ENCODE results near the gene ATP10A. TPM values are rescaled to one million over a fixed set of nuclear protein-coding genes. Genes with fewer than 3 reads are reported as not detected.
"Not testable (repeated sequence)": the region's sequence is repeated elsewhere in the genome, so short reads cannot be mapped to it uniquely, and the experiment has no call there.

Gene ATP10A
- total and polyA plus RNA-seq, 8 donors: 0.04 to 1.2 (median 0.41) TPM

- no peak overlapping the region for H3K27ac ChIP-seq
- no peaks in the 10 kb centered on the region for H3K4me1 ChIP-seq
- H3K27me3 ChIP-seq: no peaks in the 10 kb centered on the region
- H3K4me3 ChIP-seq: no peak overlapping the region
- DNase-seq: no peak
- FAIRE-seq: no peak
- TF ChIP-seq, protein P1, sequence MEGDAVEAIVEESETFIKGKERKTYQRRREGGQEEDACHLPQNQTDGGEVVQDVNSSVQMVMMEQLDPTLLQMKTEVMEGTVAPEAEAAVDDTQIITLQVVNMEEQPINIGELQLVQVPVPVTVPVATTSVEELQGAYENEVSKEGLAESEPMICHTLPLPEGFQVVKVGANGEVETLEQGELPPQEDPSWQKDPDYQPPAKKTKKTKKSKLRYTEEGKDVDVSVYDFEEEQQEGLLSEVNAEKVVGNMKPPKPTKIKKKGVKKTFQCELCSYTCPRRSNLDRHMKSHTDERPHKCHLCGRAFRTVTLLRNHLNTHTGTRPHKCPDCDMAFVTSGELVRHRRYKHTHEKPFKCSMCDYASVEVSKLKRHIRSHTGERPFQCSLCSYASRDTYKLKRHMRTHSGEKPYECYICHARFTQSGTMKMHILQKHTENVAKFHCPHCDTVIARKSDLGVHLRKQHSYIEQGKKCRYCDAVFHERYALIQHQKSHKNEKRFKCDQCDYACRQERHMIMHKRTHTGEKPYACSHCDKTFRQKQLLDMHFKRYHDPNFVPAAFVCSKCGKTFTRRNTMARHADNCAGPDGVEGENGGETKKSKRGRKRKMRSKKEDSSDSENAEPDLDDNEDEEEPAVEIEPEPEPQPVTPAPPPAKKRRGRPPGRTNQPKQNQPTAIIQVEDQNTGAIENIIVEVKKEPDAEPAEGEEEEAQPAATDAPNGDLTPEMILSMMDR (IDR thresholded peaks at IDR 0.05): no peak
- ATAC-seq: no peak
- no peaks in the 10 kb centered on the region for H3K9me3 ChIP-seq
- WGBS, 2 donors: 57 to 67% methylated on average over 4 of the region's 4 CpGs
- no peaks in the 10 kb centered on the region for H3K36me3 ChIP-seq
- intact Hi-C loops (cut with DNase I): loop anchor here in 1 of 3 donors (10.0 kb wide), 1 partner anchor 62 kb away; no protein-coding TSS in a partner anchor
These were observed 220.0 kb downstream of the ATP10A start for GRCh38 chr15:25643120-25643519.

DNA sequence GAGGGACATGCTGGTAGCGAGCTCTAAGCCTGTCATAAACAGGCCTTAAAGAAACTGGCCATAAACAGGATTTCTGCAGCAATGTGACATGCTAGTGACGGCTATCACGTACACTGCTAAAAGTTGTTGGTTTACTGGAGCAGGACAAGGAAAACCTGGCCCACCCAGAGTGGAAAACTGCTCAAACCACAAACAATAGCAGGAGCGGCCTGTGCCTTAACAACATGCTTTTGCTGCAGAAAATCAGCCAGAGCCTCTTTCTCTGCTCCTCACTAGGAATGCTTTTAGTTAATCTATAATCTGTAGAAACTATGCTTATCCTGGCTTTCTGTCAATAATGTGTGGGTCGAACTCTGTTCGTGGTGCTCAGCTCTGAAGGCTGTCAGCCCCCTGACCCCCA is 221.4 kb downstream of the ATP10A start:
- no peak for ATAC-seq
- WGBS, 2 donors: 36% methylated on average over 6 of the region's 6 CpGs
- FAIRE-seq: no peak
- TF ChIP-seq, protein P1 (IDR thresholded peaks at IDR 0.05): no peak
- no peaks in the 10 kb centered on the region for H3K4me1 ChIP-seq
- no peak overlapping the region for H3K27ac ChIP-seq
- no peaks in the 10 kb centered on the region for H3K36me3 ChIP-seq
- no peaks in the 10 kb centered on the region for H3K27me3 ChIP-seq
- intact Hi-C loops (cut with DNase I): loop anchor here in 1 of 3 donors (10.0 kb wide), 1 partner anchor 63 kb away; no protein-coding TSS in a partner anchor
- DNase-seq: no peak
- no peaks in the 10 kb centered on the region for H3K9me3 ChIP-seq
- H3K4me3 ChIP-seq: no peak overlapping the region

DNA sequence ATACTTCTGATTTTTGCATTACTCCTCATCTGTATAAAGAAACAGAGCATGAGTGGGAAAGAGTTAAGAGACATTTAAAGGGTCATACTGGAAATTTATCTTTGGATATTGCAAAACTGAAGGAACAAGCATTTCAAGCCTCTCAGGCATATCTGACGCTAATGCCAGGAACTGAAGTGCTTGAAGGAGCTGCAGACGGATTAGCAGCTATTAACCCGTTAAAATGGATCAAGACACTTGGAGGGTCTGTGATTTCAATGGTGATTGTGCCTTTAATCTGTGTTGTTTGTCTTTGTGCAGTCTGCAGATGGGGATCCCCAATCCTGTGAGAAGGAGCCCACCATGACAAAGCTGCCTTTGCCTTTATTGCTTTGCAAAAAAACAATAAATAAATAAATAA is 221.8 kb downstream of the ATP10A start:
- no peak for DNase-seq
- TF ChIP-seq, protein P1 (IDR thresholded peaks at IDR 0.05): no peak
- H3K36me3 ChIP-seq: no peaks in the 10 kb centered on the region
- no peaks in the 10 kb centered on the region for H3K27me3 ChIP-seq
- intact Hi-C loops (cut with DNase I): loop anchor here in 1 of 3 donors (10.0 kb wide), 1 partner anchor 63 kb away; no protein-coding TSS in a partner anchor
- FAIRE-seq: no peak
- WGBS, 2 donors: 28 to 30% methylated on average over 3 of the region's 3 CpGs
- H3K4me3 ChIP-seq: no peak overlapping the region
- ATAC-seq: no peak
- no peaks in the 10 kb centered on the region for H3K9me3 ChIP-seq
- no peak overlapping the region for H3K27ac ChIP-seq
- no peaks in the 10 kb centered on the region for H3K4me1 ChIP-seq

- not testable (repeated sequence) for H3K27me3 ChIP-seq, FAIRE-seq, H3K36me3 ChIP-seq, ATAC-seq, H3K4me3 ChIP-seq, H3K27ac ChIP-seq, H3K9me3 ChIP-seq, H3K4me1 ChIP-seq, DNase-seq
- intact Hi-C loops (cut with DNase I): loop anchor here in 1 of 3 donors (10.0 kb wide), 1 partner anchor 64 kb away; no protein-coding TSS in a partner anchor
- WGBS, 2 donors: 39 to 43% methylated on average over 4 of the region's 4 CpGs
These were observed 222.2 kb downstream of the ATP10A start for GRCh38 chr15:25640959-25641358.

DNA sequence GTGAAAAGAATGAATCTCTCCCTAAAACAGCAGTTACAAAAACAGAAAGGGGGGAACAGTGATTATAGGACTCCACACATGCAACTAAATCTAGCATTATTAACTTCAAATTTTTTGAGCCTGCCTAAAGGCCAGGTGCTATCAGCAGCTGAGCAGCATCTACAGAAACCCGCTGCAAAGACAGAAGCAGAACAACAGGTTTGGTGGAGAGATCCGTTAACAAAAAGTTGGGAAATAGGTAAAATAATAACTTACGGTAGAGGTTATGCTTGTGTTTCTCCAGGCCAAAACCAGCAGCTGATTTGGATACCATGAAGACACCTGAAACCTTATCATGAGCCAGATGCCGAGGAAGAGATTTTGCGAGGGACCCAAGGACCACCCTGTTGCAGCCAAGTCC is 222.7 kb downstream of the ATP10A start:
- no peaks in the 10 kb centered on the region for H3K27me3 ChIP-seq
- no peak overlapping the region for H3K4me3 ChIP-seq
- WGBS, 2 donors: 54 to 64% methylated on average over 5 of the region's 5 CpGs
- DNase-seq: no peak
- H3K36me3 ChIP-seq: no peaks in the 10 kb centered on the region
- no peaks in the 10 kb centered on the region for H3K4me1 ChIP-seq
- no peak for ATAC-seq
- H3K27ac ChIP-seq: no peak overlapping the region
- no peaks in the 10 kb centered on the region for H3K9me3 ChIP-seq
- intact Hi-C loops (cut with DNase I): loop anchor here in 1 of 3 donors (10.0 kb wide), 1 partner anchor 64 kb away; no protein-coding TSS in a partner anchor
- no peak for FAIRE-seq
- TF ChIP-seq, protein P1 (IDR thresholded peaks at IDR 0.05): no peak

DNA sequence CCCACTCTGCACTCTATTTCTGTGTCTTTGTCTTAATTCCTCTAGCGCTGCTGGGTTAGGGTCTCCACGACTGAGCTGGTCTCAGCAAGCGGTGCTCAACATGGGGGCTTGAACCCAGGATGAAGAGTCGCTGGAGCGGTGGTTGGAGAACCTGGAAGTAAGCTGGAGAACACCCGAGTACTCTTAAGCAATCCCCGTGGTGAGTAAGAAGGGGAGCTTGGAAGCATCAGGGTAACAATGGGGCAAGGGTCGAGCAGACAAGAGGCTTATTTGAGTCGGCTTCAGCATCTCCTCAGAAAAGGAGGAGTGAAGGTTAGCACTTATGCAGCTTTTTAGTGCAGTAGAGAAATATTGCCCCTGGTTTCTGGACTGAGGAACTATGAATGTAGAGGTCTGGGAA is 226.6 kb downstream of the ATP10A start:
- H3K4me1 ChIP-seq; ATAC-seq; H3K27me3 ChIP-seq; H3K27ac ChIP-seq; FAIRE-seq; H3K36me3 ChIP-seq; intact Hi-C loops (cut with DNase I); H3K9me3 ChIP-seq; DNase-seq; H3K4me3 ChIP-seq: not testable (repeated sequence)
- WGBS, 2 donors: 53 to 59% methylated on average over 9 of the region's 9 CpGs
